ENCODE results near the gene MPPED1. TPM values are rescaled to one million over a fixed set of nuclear protein-coding genes. Genes with fewer than 3 reads are reported as not detected.

The MPPED1 gene
- total and polyA plus RNA-seq, 2 donors (not counting 1 experiment from before 2014, with no cell fraction given), result not detected

- Histone ChIP-seq H3K79me2 (ENCODE audit: control insufficient read depth, insufficient read depth, low read length) (no peaks in the 10 kb centered on the region), H3K9me3 (ENCODE audit: control insufficient read depth, insufficient read depth, low read depth, low read length) (no peaks in the 10 kb centered on the region), H3K36me3 (ENCODE audit: control insufficient read depth, insufficient read depth, low read length) (no peaks in the 10 kb centered on the region), H3K4me2 (ENCODE audit: extremely low read depth, insufficient read depth, low read length) (no peak overlapping the region), H3K9ac (ENCODE audit: insufficient read depth, low read length) (no peak overlapping the region), H3K4me1 (ENCODE audit: control insufficient read depth, extremely low read depth, insufficient read depth, low read length) (no peaks in the 10 kb centered on the region), H3K27me3 (ENCODE audit: control insufficient read depth, insufficient read depth, low read length) (no peaks in the 10 kb centered on the region), H2AFZ (ENCODE audit: low read length) (no peak overlapping the region), H3K27ac (ENCODE audit: insufficient read depth, low read length) (no peak overlapping the region), H4K20me1 (ENCODE audit: control insufficient read depth, extremely low read depth, insufficient read depth, low read length) (no peaks in the 10 kb centered on the region), H3K4me3 (replicated peaks in 1 of 4; ENCODE audit: control extremely low read depth in 1 of 4, insufficient read depth in 1 of 4, low read depth in 3 of 4, low read length in 4 of 4) (no peak overlapping the region)
- DNase-seq (ENCODE audit: low read depth in 2 of 2), result no peak
- TF ChIP-seq CTCF (conservative IDR thresholded peaks at IDR 0.05 in 1 of 2, IDR thresholded peaks at IDR 0.05 in 1 of 2; ENCODE audit: low read depth in 1 of 2, low read length in 2 of 2) (no peak), EZH2 (IDR thresholded peaks at IDR 0.05; ENCODE audit: low read length, missing control alignments) (no peak)
Measured at GRCh38 chr22:43400449-43400848, 11.4 kb upstream of the MPPED1 start.

GRCh38 chr22:43401233-43401632, 10.6 kb upstream of the MPPED1 start:
- Histone ChIP-seq H3K27me3 (ENCODE audit: control insufficient read depth, insufficient read depth, low read length) (no peaks in the 10 kb centered on the region), H3K4me2 (ENCODE audit: extremely low read depth, insufficient read depth, low read length) (no peak overlapping the region), H3K4me3 (replicated peaks in 1 of 4; ENCODE audit: control extremely low read depth in 1 of 4, insufficient read depth in 1 of 4, low read depth in 3 of 4, low read length in 4 of 4) (no peak overlapping the region), H3K27ac (ENCODE audit: insufficient read depth, low read length) (no peak overlapping the region), H3K36me3 (ENCODE audit: control insufficient read depth, insufficient read depth, low read length) (no peaks in the 10 kb centered on the region), H3K9me3 (ENCODE audit: control insufficient read depth, insufficient read depth, low read depth, low read length) (no peaks in the 10 kb centered on the region), H3K9ac (ENCODE audit: insufficient read depth, low read length) (no peak overlapping the region), H4K20me1 (ENCODE audit: control insufficient read depth, extremely low read depth, insufficient read depth, low read length) (no peaks in the 10 kb centered on the region), H3K4me1 (ENCODE audit: control insufficient read depth, extremely low read depth, insufficient read depth, low read length) (no peaks in the 10 kb centered on the region), H3K79me2 (ENCODE audit: control insufficient read depth, insufficient read depth, low read length) (no peaks in the 10 kb centered on the region), H2AFZ (ENCODE audit: low read length) (no peak overlapping the region)
- no peak for TF ChIP-seq EZH2 (IDR thresholded peaks at IDR 0.05; ENCODE audit: low read length, missing control alignments)
- no peak for TF ChIP-seq CTCF (conservative IDR thresholded peaks at IDR 0.05 in 1 of 2, IDR thresholded peaks at IDR 0.05 in 1 of 2; ENCODE audit: low read depth in 1 of 2, low read length in 2 of 2)
- DNase-seq (ENCODE audit: low read depth in 2 of 2), result no peak

- Histone ChIP-seq H3K79me2 (ENCODE audit: control insufficient read depth, insufficient read depth, low read length) (no peaks in the 10 kb centered on the region), H3K4me1 (ENCODE audit: control insufficient read depth, extremely low read depth, insufficient read depth, low read length) (no peaks in the 10 kb centered on the region), H2AFZ (ENCODE audit: low read length) (no peak overlapping the region), H3K9me3 (ENCODE audit: control insufficient read depth, insufficient read depth, low read depth, low read length) (no peaks in the 10 kb centered on the region), H3K36me3 (ENCODE audit: control insufficient read depth, insufficient read depth, low read length) (no peaks in the 10 kb centered on the region), H3K4me2 (ENCODE audit: extremely low read depth, insufficient read depth, low read length) (no peak overlapping the region), H3K27ac (ENCODE audit: insufficient read depth, low read length) (no peak overlapping the region), H3K27me3 (ENCODE audit: control insufficient read depth, insufficient read depth, low read length) (no peaks in the 10 kb centered on the region), H3K9ac (ENCODE audit: insufficient read depth, low read length) (no peak overlapping the region), H4K20me1 (ENCODE audit: control insufficient read depth, extremely low read depth, insufficient read depth, low read length) (no peaks in the 10 kb centered on the region), H3K4me3 (replicated peaks in 1 of 4; ENCODE audit: control extremely low read depth in 1 of 4, insufficient read depth in 1 of 4, low read depth in 3 of 4, low read length in 4 of 4) (no peak overlapping the region)
- no peak for TF ChIP-seq CTCF (conservative IDR thresholded peaks at IDR 0.05 in 1 of 2, IDR thresholded peaks at IDR 0.05 in 1 of 2; ENCODE audit: low read depth in 1 of 2, low read length in 2 of 2)
- no peak for TF ChIP-seq EZH2 (IDR thresholded peaks at IDR 0.05; ENCODE audit: low read length, missing control alignments)
- no peak for DNase-seq (ENCODE audit: low read depth in 2 of 2)
Measured at GRCh38 chr22:43401661-43402060, 10.2 kb upstream of the MPPED1 start.
